Measurements from ENCODE around the gene CD59.
"Not testable (repeated sequence)": the region's sequence is repeated elsewhere in the genome, so short reads cannot be mapped to it uniquely, and the experiment has no call there.

CD59 gene

GRCh38 chr11:33689085-33689484 is 47.1 kb downstream of the CD59 start:
- Mint-ChIP-seq H3K27me3 (peaks cover 22% of the 10 kb centered on the region), H3K9me3 (no peaks in the 10 kb centered on the region), H3K4me3 (no peak overlapping the region), H3K27ac (no peak overlapping the region), H3K4me1 (no peaks in the 10 kb centered on the region), H3K36me3 (no peaks in the 10 kb centered on the region)
- no peak for ATAC-seq (ENCODE audit: low read depth)
- DNase-seq (ENCODE audit: low spot score in 2 of 2): no peak

- Mint-ChIP-seq H3K27ac (no peak overlapping the region), H3K4me3 (no peak overlapping the region), H3K4me1 (no peaks in the 10 kb centered on the region), H3K9me3 (no peaks in the 10 kb centered on the region), H3K27me3 (peaks cover 18% of the 10 kb centered on the region), H3K36me3 (no peaks in the 10 kb centered on the region)
- ATAC-seq (ENCODE audit: low read depth) (no peak), DNase-seq (ENCODE audit: low spot score in 2 of 2) (no peak)
Observed at GRCh38 chr11:33687733-33688479, 48.3 kb downstream of the CD59 start.

- no peak for ATAC-seq (ENCODE audit: low read depth)
- peaks cover 21% of the 10 kb centered on the region for H3K27me3 Mint-ChIP-seq
- H3K4me1 Mint-ChIP-seq: no peaks in the 10 kb centered on the region
- no peak overlapping the region for H3K27ac Mint-ChIP-seq
- H3K9me3 Mint-ChIP-seq: no peaks in the 10 kb centered on the region
- no peak for DNase-seq (ENCODE audit: low spot score in 2 of 2)
- no peaks in the 10 kb centered on the region for H3K36me3 Mint-ChIP-seq
- H3K4me3 Mint-ChIP-seq: no peak overlapping the region
Observed at GRCh38 chr11:33685082-33685481, 51.1 kb downstream of the CD59 start.

GRCh38 chr11:33684003-33684706 is 52.1 kb downstream of the CD59 start:
- H3K4me3 Mint-ChIP-seq: no peak overlapping the region
- H3K4me1 Mint-ChIP-seq: no peaks in the 10 kb centered on the region
- no peaks in the 10 kb centered on the region for H3K36me3 Mint-ChIP-seq
- no peak for ATAC-seq (ENCODE audit: low read depth)
- no peak overlapping the region for H3K27ac Mint-ChIP-seq
- no peaks in the 10 kb centered on the region for H3K9me3 Mint-ChIP-seq
- no peak for DNase-seq (ENCODE audit: low spot score in 2 of 2)
- H3K27me3 Mint-ChIP-seq: peaks cover 17% of the 10 kb centered on the region

DNA sequence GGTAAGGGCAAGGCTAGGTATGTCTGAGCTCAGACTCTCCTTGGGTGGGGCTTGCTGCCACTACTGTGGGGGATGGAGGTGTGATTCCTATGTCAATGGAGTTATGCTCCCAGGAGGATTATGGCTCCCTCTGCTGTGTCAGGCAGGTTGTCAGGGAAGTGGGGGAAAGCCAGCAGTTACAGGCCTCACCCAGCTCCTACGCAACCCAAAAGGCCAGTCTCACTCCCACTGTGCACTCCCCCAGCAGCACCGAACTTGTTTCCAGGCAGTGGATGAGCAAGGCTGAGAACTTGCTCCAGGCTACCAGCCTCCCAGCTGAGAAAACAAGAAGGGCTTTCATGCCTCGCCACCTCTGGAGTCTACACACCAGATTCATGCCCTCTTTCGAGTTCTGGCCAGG is 53.8 kb downstream of the CD59 start:
- H3K27me3 Mint-ChIP-seq: peaks cover 12% of the 10 kb centered on the region
- peaks cover 1% of the 10 kb centered on the region for H3K9me3 Mint-ChIP-seq
- H3K27ac Mint-ChIP-seq: no peak overlapping the region
- no peaks in the 10 kb centered on the region for H3K4me1 Mint-ChIP-seq
- no peak for DNase-seq (ENCODE audit: low spot score in 2 of 2)
- ATAC-seq (ENCODE audit: low read depth): no peak
- no peak overlapping the region for H3K4me3 Mint-ChIP-seq
- H3K36me3 Mint-ChIP-seq: no peaks in the 10 kb centered on the region

GRCh38 chr11:33682019-33682418 is 54.2 kb downstream of the CD59 start:
- ATAC-seq (ENCODE audit: low read depth) (no peak), DNase-seq (ENCODE audit: low spot score in 2 of 2) (no peak)
- Mint-ChIP-seq H3K4me3 (no peak overlapping the region), H3K27ac (no peak overlapping the region), H3K36me3 (no peaks in the 10 kb centered on the region), H3K27me3 (peaks cover 12% of the 10 kb centered on the region), H3K9me3 (peaks cover 5% of the 10 kb centered on the region), H3K4me1 (no peaks in the 10 kb centered on the region)

GRCh38 chr11:33678616-33679015 is 57.6 kb downstream of the CD59 start:
- not testable (repeated sequence) for ATAC-seq (ENCODE audit: low read depth)

GRCh38 chr11:33674035-33674814 is 62.0 kb downstream of the CD59 start:
- Mint-ChIP-seq H3K4me3 (no peak overlapping the region), H3K27me3 (no peaks in the 10 kb centered on the region), H3K36me3 (no peaks in the 10 kb centered on the region), H3K4me1 (no peaks in the 10 kb centered on the region), H3K9me3 (peaks cover 5% of the 10 kb centered on the region), H3K27ac (no peak overlapping the region)
- DNase-seq (ENCODE audit: low spot score in 2 of 2) (no peak), ATAC-seq (ENCODE audit: low read depth) (no peak)

More at GRCh38 chr11:33678616-33679015, 57.6 kb downstream of the CD59 start:
- not testable (repeated sequence) for H3K9me3 Mint-ChIP-seq; DNase-seq (ENCODE audit: low spot score in 2 of 2); H3K27ac Mint-ChIP-seq; H3K36me3 Mint-ChIP-seq; H3K4me1 Mint-ChIP-seq; H3K27me3 Mint-ChIP-seq; H3K4me3 Mint-ChIP-seq

GRCh38 chr11:33672273-33672672 is 64.0 kb downstream of the CD59 start:
- DNase-seq (ENCODE audit: low spot score in 2 of 2): no peak
- Mint-ChIP-seq H3K4me3 (no peak overlapping the region), H3K9me3 (peaks cover 1% of the 10 kb centered on the region), H3K4me1 (no peaks in the 10 kb centered on the region), H3K36me3 (no peaks in the 10 kb centered on the region), H3K27ac (no peak overlapping the region), H3K27me3 (peaks cover 3% of the 10 kb centered on the region)
- no peak for ATAC-seq (ENCODE audit: low read depth)

- no peak overlapping the region for H3K27ac Mint-ChIP-seq
- H3K27me3 Mint-ChIP-seq: peaks cover 6% of the 10 kb centered on the region
- no peaks in the 10 kb centered on the region for H3K9me3 Mint-ChIP-seq
- DNase-seq (ENCODE audit: low spot score in 2 of 2) (no peak), ATAC-seq (ENCODE audit: low read depth) (no peak)
- H3K36me3 Mint-ChIP-seq: no peaks in the 10 kb centered on the region
- H3K4me3 Mint-ChIP-seq: no peak overlapping the region
- H3K4me1 Mint-ChIP-seq: no peaks in the 10 kb centered on the region
Observed at GRCh38 chr11:33670250-33671011, 65.8 kb downstream of the CD59 start.

- DNase-seq (ENCODE audit: low spot score in 2 of 2) (no peak), ATAC-seq (ENCODE audit: low read depth) (no peak)
- Mint-ChIP-seq H3K27me3 (peaks cover 8% of the 10 kb centered on the region), H3K36me3 (no peaks in the 10 kb centered on the region), H3K27ac (no peak overlapping the region), H3K4me3 (no peak overlapping the region), H3K4me1 (no peaks in the 10 kb centered on the region), H3K9me3 (no peaks in the 10 kb centered on the region)
Observed at GRCh38 chr11:33669598-33670249, 66.5 kb downstream of the CD59 start.

GRCh38 chr11:33668951-33669596 is 67.1 kb downstream of the CD59 start:
- peaks cover 8% of the 10 kb centered on the region for H3K27me3 Mint-ChIP-seq
- no peaks in the 10 kb centered on the region for H3K9me3 Mint-ChIP-seq
- no peak overlapping the region for H3K4me3 Mint-ChIP-seq
- no peak for DNase-seq (ENCODE audit: low spot score in 2 of 2)
- ATAC-seq (ENCODE audit: low read depth): no peak
- H3K27ac Mint-ChIP-seq: no peak overlapping the region
- H3K4me1 Mint-ChIP-seq: no peaks in the 10 kb centered on the region
- no peaks in the 10 kb centered on the region for H3K36me3 Mint-ChIP-seq

GRCh38 chr11:33668468-33668825 is 67.8 kb downstream of the CD59 start:
- H3K36me3 Mint-ChIP-seq: no peaks in the 10 kb centered on the region
- no peak overlapping the region for H3K4me3 Mint-ChIP-seq
- H3K4me1 Mint-ChIP-seq: no peaks in the 10 kb centered on the region
- peaks cover 8% of the 10 kb centered on the region for H3K27me3 Mint-ChIP-seq
- no peak for DNase-seq (ENCODE audit: low spot score in 2 of 2)
- no peak overlapping the region for H3K27ac Mint-ChIP-seq
- no peak for ATAC-seq (ENCODE audit: low read depth)
- H3K9me3 Mint-ChIP-seq: no peaks in the 10 kb centered on the region
